Right atrium auricular region (tissue), 2 donors: ENCODE measurements around the gene CORO6. TPM values are rescaled to one million over a fixed set of nuclear protein-coding genes. Genes with fewer than 3 reads are reported as not detected.

Experiments used
- DNase-seq: peaks from one replicate; pipeline ENCODE4 v3.0.0-alpha.2; 2019; ENCODE audit warnings: low spot score
- H3K27ac ChIP-seq, 2 donors: fragments of 200-600 bp; sonication (generic); 1 replicate in 1 of 2; 2 replicates in 1 of 2; pipeline ENCODE4 v1.5.1; 2016 to 2019
- H3K27me3 ChIP-seq, 2 donors: fragments of 200-600 bp; sonication (generic); one replicate each; pipeline versions ENCODE4 v1.5.1 to v1.6.0; 2017 to 2019
- H3K36me3 ChIP-seq: fragments of 200-600 bp; sonication (generic); one replicate; pipeline ENCODE4 v1.5.1; 2016
- H3K4me1 ChIP-seq, 2 donors: fragments of 200-600 bp; sonication (generic); one replicate each; pipeline versions ENCODE4 v1.5.1 to v1.6.0; 2017 to 2019
- H3K4me3 ChIP-seq, 2 donors: fragments of 200-600 bp; sonication (generic); 1 replicate in 1 of 2; 2 replicates in 1 of 2; pipeline ENCODE4 v1.5.1; 2017 to 2019; ENCODE audit warnings: mild to moderate bottlenecking in 1 of 2, moderate library complexity in 1 of 2
- H3K9me3 ChIP-seq, 2 donors: fragments of 200-600 bp; sonication (generic); one replicate each; pipeline ENCODE4 v1.5.1; 2019
- total RNA-seq, 2 donors: library from RNA; depleted of rRNA; stranded (reverse); fragments of >200 nt; gene quantifications; one replicate each; pipeline ENCODE4 v1.1.0, GENCODE V29; 2016
- TF ChIP-seq, protein P1 (sequence below), 2 donors: fragments of 200-600 bp; sonication (generic); IDR thresholded peaks; one replicate each; pipeline ENCODE4 v1.5.1; 2019; ENCODE audit warnings: antibody characterized with exemption in 2 of 2

CORO6 gene
- total RNA-seq, 2 donors from 2014 or later: 65.0 to 87.6 TPM

DNA sequence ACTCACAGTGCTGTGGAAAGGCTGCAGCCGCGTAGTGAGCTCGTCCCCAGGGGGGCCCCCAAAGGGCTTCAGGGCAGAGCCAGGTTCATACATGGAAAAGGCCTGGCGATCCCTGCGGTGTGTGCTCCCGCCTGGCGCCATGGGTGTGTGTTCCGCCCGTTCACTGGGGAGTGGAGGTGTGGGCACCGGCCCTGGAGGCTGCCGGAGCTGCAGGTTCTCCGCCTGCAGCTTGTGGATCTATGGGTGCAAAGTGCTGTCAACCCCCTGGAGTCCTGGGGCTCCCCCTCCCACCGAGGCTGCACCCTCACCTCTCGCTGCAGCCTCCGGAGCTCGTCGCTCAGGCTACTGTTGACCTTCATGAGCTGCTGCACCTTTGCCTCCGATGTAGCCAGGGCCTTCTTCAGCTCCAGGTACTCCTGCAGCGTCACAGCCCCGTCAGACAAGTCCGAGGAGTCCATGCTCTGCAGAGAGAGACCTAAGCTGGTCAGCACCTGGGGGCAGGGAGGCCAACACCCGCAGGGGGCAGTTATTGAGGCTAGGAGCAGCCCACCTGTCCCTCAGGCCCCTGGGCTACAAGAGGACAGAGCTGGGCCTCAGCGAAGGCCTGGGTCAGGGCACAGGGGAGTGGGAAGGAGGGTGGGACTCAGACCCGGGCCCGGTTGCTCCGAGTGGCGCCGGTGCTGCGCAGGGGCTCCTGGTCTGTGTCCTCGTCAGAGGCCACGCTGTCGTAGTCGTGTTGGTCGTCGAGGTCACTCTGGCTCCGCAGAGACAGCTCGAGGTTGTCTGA is 46.3 kb downstream of the CORO6 start:
- TF ChIP-seq, protein P1, sequence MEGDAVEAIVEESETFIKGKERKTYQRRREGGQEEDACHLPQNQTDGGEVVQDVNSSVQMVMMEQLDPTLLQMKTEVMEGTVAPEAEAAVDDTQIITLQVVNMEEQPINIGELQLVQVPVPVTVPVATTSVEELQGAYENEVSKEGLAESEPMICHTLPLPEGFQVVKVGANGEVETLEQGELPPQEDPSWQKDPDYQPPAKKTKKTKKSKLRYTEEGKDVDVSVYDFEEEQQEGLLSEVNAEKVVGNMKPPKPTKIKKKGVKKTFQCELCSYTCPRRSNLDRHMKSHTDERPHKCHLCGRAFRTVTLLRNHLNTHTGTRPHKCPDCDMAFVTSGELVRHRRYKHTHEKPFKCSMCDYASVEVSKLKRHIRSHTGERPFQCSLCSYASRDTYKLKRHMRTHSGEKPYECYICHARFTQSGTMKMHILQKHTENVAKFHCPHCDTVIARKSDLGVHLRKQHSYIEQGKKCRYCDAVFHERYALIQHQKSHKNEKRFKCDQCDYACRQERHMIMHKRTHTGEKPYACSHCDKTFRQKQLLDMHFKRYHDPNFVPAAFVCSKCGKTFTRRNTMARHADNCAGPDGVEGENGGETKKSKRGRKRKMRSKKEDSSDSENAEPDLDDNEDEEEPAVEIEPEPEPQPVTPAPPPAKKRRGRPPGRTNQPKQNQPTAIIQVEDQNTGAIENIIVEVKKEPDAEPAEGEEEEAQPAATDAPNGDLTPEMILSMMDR (IDR thresholded peaks at IDR 0.05): no peak
- Histone ChIP-seq H3K9me3 (no peaks in the 10 kb centered on the region), H3K36me3 (peaks cover 76% of the 10 kb centered on the region), H3K27ac (no peak overlapping the region), H3K4me1 (peaks cover 0 to 39% of the 10 kb centered on the region in 2 donors), H3K4me3 (no peak overlapping the region), H3K27me3 (no peaks in the 10 kb centered on the region)
- DNase-seq: no peak

DNA sequence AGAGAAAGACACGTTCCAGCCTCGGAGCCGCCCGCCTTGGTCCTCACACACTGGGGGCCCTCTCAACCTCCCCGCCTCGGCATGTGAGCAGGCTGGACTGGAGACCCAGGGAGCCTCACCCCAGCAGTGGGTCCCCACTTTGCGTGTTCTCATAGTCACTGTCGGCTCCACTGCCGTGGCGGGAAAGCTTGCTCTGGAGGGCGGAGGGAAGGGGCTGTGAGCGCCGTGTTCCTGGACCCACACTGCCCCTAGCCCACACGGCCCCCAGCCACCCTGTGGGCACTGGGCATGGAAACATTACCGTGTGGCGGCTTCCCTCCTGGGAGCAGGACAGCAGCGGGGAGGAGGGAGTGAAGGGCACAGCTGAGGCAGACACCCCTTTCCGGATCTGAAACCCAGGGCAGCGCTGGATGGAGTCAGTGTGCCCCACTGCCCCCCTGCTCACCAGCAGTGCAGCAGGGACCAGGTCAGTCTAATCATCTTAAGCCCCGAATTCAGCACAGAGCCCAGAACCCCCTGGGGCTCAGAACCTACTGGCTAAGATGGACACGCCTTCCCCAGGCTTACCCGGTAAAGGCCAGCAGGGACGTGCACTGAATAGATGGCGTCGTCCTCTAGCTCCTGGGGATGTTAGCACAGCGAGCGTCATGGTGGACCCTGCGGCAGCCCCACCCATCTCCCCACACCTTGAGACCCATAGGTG is 47.0 kb downstream of the CORO6 start:
- Histone ChIP-seq H3K36me3 (peaks cover 69% of the 10 kb centered on the region), H3K4me3 (no peak overlapping the region), H3K9me3 (no peaks in the 10 kb centered on the region), H3K27me3 (no peaks in the 10 kb centered on the region), H3K4me1 (peaks cover 0 to 41% of the 10 kb centered on the region in 2 donors), H3K27ac (no peak overlapping the region)
- no peak for DNase-seq
- TF ChIP-seq, protein P1 (IDR thresholded peaks at IDR 0.05): no peak

DNA sequence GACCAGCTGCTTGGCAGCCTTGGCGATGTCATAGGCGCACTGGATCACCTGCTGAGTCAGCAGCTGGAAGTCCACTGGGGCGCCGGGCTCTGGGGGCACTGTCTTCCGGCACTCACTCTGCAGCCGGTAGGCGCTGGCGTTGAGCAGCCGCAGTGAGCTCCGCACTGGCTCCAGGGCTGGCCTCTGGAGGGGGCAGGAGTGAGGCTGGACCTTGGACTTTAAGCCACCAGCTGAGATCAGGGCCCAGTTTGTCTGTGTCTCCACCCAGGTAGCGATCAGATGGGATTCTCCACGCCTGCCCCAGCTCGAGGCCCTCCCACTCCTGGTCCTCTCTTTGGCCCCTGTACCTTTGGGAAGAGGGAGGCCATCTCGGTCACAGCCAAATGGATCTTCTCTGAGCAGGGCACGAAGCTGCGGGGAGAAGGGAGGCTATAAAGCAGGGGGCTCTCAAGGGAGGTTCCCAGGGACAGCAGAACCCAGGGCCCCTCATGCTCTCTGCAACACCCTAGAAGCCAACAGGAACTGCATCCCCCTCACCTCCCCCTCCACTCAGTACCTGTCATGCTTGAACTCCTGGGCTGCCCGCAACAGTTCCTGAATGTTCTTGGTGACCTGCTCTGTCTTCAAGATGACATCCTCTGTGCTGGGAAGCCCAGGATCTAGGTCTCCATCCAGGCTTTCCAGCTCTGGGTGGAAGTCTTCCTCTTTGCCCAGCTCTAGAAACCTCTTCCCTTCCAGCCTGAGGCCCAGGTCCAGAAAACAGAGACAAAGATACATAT is 47.8 kb downstream of the CORO6 start:
- Histone ChIP-seq H3K27ac (no peak overlapping the region), H3K27me3 (no peaks in the 10 kb centered on the region), H3K4me3 (no peak overlapping the region), H3K9me3 (no peaks in the 10 kb centered on the region), H3K4me1 (peaks cover 0 to 35% of the 10 kb centered on the region in 2 donors), H3K36me3 (peaks cover 63% of the 10 kb centered on the region)
- TF ChIP-seq, protein P1 (IDR thresholded peaks at IDR 0.05): no peak
- no peak for DNase-seq

DNA sequence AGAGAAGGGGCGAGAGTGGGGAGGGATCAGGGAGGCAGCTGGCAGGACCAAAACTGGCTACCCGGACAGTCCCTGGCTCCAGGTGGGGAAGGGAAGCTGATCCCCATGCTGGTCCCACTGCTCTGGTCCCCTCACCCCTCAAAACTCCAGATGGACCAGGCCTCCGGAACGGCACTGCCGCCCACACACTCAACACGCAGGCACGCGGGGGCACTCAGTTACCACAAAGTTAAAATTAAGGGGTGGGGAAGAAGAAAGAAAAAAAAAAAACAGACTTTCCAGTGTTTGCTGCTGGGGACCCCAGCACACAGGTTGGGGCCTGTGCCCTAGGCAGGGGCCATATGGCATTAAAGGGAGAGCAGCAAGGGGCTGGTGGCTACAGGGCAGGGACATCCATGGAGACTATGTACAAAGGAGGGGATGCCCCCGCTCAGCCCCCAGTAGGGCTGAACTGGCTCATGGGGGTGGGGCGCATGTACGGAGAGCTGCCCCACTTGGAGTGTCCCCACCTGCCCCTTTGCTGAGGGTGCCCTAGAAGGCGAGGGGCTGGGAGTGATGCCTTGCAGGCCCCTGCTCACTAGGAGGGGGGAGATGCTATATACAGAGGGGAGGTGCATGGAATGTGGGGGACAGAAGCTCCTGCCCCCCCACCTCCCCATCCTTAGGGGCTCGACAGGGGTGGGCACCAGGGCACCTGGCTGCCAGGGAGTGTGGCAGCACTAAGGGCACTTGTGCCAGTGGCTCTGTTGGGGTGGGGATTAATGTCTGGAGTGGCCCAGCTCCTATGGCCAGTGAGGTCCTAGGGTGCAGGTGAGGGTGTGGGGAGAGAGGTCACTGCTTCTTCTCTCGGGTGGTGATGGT is 48.6 kb downstream of the CORO6 start:
- Histone ChIP-seq H3K9me3 (no peaks in the 10 kb centered on the region), H3K4me1 (peaks cover 0 to 41% of the 10 kb centered on the region in 2 donors), H3K27ac (no peak overlapping the region), H3K36me3 (peaks cover 54% of the 10 kb centered on the region), H3K27me3 (no peaks in the 10 kb centered on the region), H3K4me3 (no peak overlapping the region)
- DNase-seq: no peak
- TF ChIP-seq, protein P1 (IDR thresholded peaks at IDR 0.05): no peak

DNA sequence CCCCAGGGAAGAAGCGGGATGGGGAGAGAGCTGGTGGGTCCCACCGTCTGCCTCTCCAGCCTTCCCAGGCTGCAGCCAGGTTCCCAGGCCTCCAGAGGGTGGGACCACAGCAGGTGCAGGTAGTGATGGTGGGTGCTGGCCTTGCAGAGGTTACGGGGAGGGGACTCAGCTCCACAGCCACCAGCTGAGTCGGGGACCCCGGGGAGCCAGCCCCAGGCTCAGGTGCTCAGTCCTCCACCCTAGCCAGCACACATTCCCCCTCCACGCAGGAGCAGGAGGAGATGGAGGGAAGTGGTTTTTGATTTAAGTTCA is 49.2 kb downstream of the CORO6 start:
- Histone ChIP-seq H3K27ac (peak overlapping the region in 1 of 2 donors; percentile 68), H3K9me3 (no peaks in the 10 kb centered on the region), H3K4me1 (peaks cover 0 to 43% of the 10 kb centered on the region in 2 donors), H3K4me3 (no peak overlapping the region), H3K36me3 (peaks cover 49% of the 10 kb centered on the region), H3K27me3 (no peaks in the 10 kb centered on the region)
- TF ChIP-seq, protein P1 (IDR thresholded peaks at IDR 0.05): no peak
- no peak for DNase-seq
